A549 treated with ZK216348 at 1 μM for 4 hours (cell line): ENCODE results near the gene CFAP61. TPM values are rescaled to one million over a fixed set of nuclear protein-coding genes. Genes with fewer than 3 reads are reported as not detected.

ENCODE experiments used
- total RNA-seq: library from RNA; stranded (reverse); fragments of 200-300 nt; extraction: Qiagen RNA extraction; gene quantifications from 5 replicates; pipeline ENCODE4 v1.2.3, GENCODE V29; 2022; ENCODE audit warnings: low read depth

The CFAP61 gene
- total RNA-seq = 0.34 to 0.82 TPM (median 0.40 TPM) in 5 replicates

GRCh38 chr20:20052074-20052970 lies at the start of gene CFAP61, which contains the start of gene CRNKL1:
CFAP61 (plus strand) TSS chr20:20052532; CDS start chr20:20056654, 4,122 bp downstream.
CRNKL1 (minus strand) TSS chr20:20052466; CDS start chr20:20052342, 124 bp downstream.

GRCh38 chr20:20017001-20017843 lies 35.1 kb upstream of the CFAP61 start, which contains the start of gene NAA20:
NAA20 (plus strand) TSS chr20:20017362; CDS start chr20:20017397, 35 bp downstream.

GRCh38 chr20:20367575-20368417 lies 315.5 kb downstream of the CFAP61 start, which contains the start of gene INSM1:
INSM1 (plus strand) TSS chr20:20368104; CDS start chr20:20368268, 164 bp downstream.

Other genes with a start within 250 kb of the CFAP61 start
- gene NAA20, start 35.2 kb upstream of the CFAP61 start, total RNA-seq = 125 to 184 TPM (median 143 TPM) in 5 replicates
- gene CRNKL1, start 66 bp upstream of the CFAP61 start, total RNA-seq = 20.4 to 27.7 TPM (median 23.9 TPM) in 5 replicates